Type B pancreatic cell (in vitro differentiated cells): ENCODE results near the gene ALKBH5. TPM values are rescaled to one million over a fixed set of nuclear protein-coding genes. Genes with fewer than 3 reads are reported as not detected.

Experiments used
- DNase-seq: peaks from one replicate; pipeline ENCODE4 v3.0.0; 2021; ENCODE audit warnings: mixed read lengths; ENCODE audit not compliant: unreplicated experiment; ENCODE audit errors: extremely low spot score
- H3K27ac Mint-ChIP-seq: 2 replicates; pipeline ENCODE4 v1.8.0; 2021; ENCODE audit warnings: mild to moderate bottlenecking, mixed read lengths
- H3K27me3 Mint-ChIP-seq: 2 replicates; pipeline ENCODE4 v1.8.0; 2021; ENCODE audit warnings: mixed read lengths
- H3K36me3 Mint-ChIP-seq: 2 replicates; pipeline ENCODE4 v1.8.0; 2021; ENCODE audit warnings: mixed read lengths
- H3K4me1 Mint-ChIP-seq: one replicate; pipeline ENCODE4 v1.8.0; 2021; ENCODE audit warnings: mixed read lengths; ENCODE audit not compliant: unreplicated experiment
- H3K4me3 Mint-ChIP-seq: 2 replicates; pipeline ENCODE4 v1.8.0; 2021; ENCODE audit warnings: mild to moderate bottlenecking, mixed read lengths
- H3K9me3 Mint-ChIP-seq: 2 replicates; pipeline ENCODE4 v1.8.0; 2021; ENCODE audit warnings: mixed read lengths
- CTCF ChIP-seq: fragments of 200-600 bp; sonication (generic); conservative IDR thresholded peaks from 2 replicates; pipeline ENCODE4 v1.5.0; 2021; ENCODE audit warnings: antibody characterized with exemption, mild to moderate bottlenecking
- total RNA-seq: library from RNA; stranded (reverse); gene quantifications from 2 replicates; pipeline ENCODE4 v1.2.1, GENCODE V29; 2021; ENCODE audit warnings: low replicate concordance

ALKBH5 gene
- total RNA-seq, 1 donor from 2014 or later = 88.8 TPM

- Mint-ChIP-seq H3K36me3 (no peaks in the 10 kb centered on the region), H3K27ac (no peak overlapping the region), H3K9me3 (no peaks in the 10 kb centered on the region), H3K4me1 (peaks cover 9% of the 10 kb centered on the region), H3K27me3 (no peaks in the 10 kb centered on the region), H3K4me3 (no peak overlapping the region)
- no peak for DNase-seq
- TF ChIP-seq CTCF = no peak
Measured at GRCh38 chr17:18144261-18144660, 39.4 kb upstream of the ALKBH5 start.

GRCh38 chr17:18144855-18145254 is 38.8 kb upstream of the ALKBH5 start:
- no peak for DNase-seq
- Mint-ChIP-seq H3K27me3 (no peaks in the 10 kb centered on the region), H3K36me3 (no peaks in the 10 kb centered on the region), H3K9me3 (no peaks in the 10 kb centered on the region), H3K4me1 (peaks cover 7% of the 10 kb centered on the region), H3K27ac (no peak overlapping the region), H3K4me3 (no peak overlapping the region)
- no peak for TF ChIP-seq CTCF

GRCh38 chr17:18145811-18146210 is 37.8 kb upstream of the ALKBH5 start:
- Mint-ChIP-seq H3K27ac (no peak overlapping the region), H3K4me1 (peaks cover 5% of the 10 kb centered on the region), H3K9me3 (no peaks in the 10 kb centered on the region), H3K27me3 (no peaks in the 10 kb centered on the region), H3K36me3 (no peaks in the 10 kb centered on the region), H3K4me3 (no peak overlapping the region)
- no peak for TF ChIP-seq CTCF
- no peak for DNase-seq

GRCh38 chr17:18146259-18146658 is 37.4 kb upstream of the ALKBH5 start:
- no peak for DNase-seq
- Mint-ChIP-seq H3K36me3 (no peaks in the 10 kb centered on the region), H3K27ac (no peak overlapping the region), H3K27me3 (no peaks in the 10 kb centered on the region), H3K4me3 (no peak overlapping the region), H3K9me3 (no peaks in the 10 kb centered on the region), H3K4me1 (peaks cover 2% of the 10 kb centered on the region)
- TF ChIP-seq CTCF = no peak

- Mint-ChIP-seq H3K4me3 (no peak overlapping the region), H3K27me3 (no peaks in the 10 kb centered on the region), H3K36me3 (no peaks in the 10 kb centered on the region), H3K27ac (no peak overlapping the region), H3K9me3 (no peaks in the 10 kb centered on the region), H3K4me1 (no peaks in the 10 kb centered on the region)
- no peak for DNase-seq
- TF ChIP-seq CTCF = no peak
Measured at GRCh38 chr17:18146980-18147379, 36.6 kb upstream of the ALKBH5 start.

GRCh38 chr17:18148586-18148985 is 35.0 kb upstream of the ALKBH5 start:
- Mint-ChIP-seq H3K27ac (no peak overlapping the region), H3K4me1 (peaks cover 7% of the 10 kb centered on the region), H3K36me3 (no peaks in the 10 kb centered on the region), H3K4me3 (no peak overlapping the region), H3K27me3 (no peaks in the 10 kb centered on the region), H3K9me3 (no peaks in the 10 kb centered on the region)
- no peak for TF ChIP-seq CTCF
- no peak for DNase-seq
